GM18858 (cell line): ENCODE data around the gene XCL1.
"Not testable (repeated sequence)": the region's sequence is repeated elsewhere in the genome, so short reads cannot be mapped to it uniquely, and the experiment has no call there.

Experiments used
- ATAC-seq: cut with Tn5 transposase; IDR thresholded peaks from one replicate; pipeline ENCODE4 v1.9.1; 2021; ENCODE audit not compliant: unreplicated experiment

Gene XCL1

GRCh38 chr1:168576245-168576688 lies at the start of gene XCL1:
Gene XCL1, plus strand, starts transcription at chr1:168576605. Its CDS starts 33 bp downstream, at chr1:168576638.
- ATAC-seq, result not testable (repeated sequence)

- no peak for ATAC-seq
Observed at GRCh38 chr1:168529518-168529917, 46.9 kb upstream of the XCL1 start.

- no peak for ATAC-seq
Observed at GRCh38 chr1:168531615-168532345, 44.6 kb upstream of the XCL1 start.

- no peak for ATAC-seq
Observed at GRCh38 chr1:168535536-168535935, 40.9 kb upstream of the XCL1 start.

- not testable (repeated sequence) for ATAC-seq
Observed at GRCh38 chr1:168540798-168541197, 35.6 kb upstream of the XCL1 start.

GRCh38 chr1:168542978-168543377 lies 33.4 kb upstream of the XCL1 start:
- ATAC-seq, result not testable (repeated sequence)

- not testable (repeated sequence) for ATAC-seq
Observed at GRCh38 chr1:168543840-168544498, 32.4 kb upstream of the XCL1 start, which contains the start of gene XCL2. Gene XCL2, minus strand, starts transcription at chr1:168543997. Its CDS starts 33 bp downstream, at chr1:168543964.

GRCh38 chr1:168545678-168546552 lies 30.5 kb upstream of the XCL1 start:
- ATAC-seq, result not testable (repeated sequence)

- ATAC-seq, result not testable (repeated sequence)
Observed at GRCh38 chr1:168546553-168546895, 29.9 kb upstream of the XCL1 start.

- no peak for ATAC-seq
Observed at GRCh38 chr1:168550971-168551370, 25.4 kb upstream of the XCL1 start.

GRCh38 chr1:168551688-168552087 lies 24.7 kb upstream of the XCL1 start:
- no peak for ATAC-seq

GRCh38 chr1:168552961-168553360 lies 23.4 kb upstream of the XCL1 start:
- no peak for ATAC-seq

GRCh38 chr1:168553680-168554553 lies 22.5 kb upstream of the XCL1 start:
- ATAC-seq, result no peak

GRCh38 chr1:168554603-168555483 lies 21.6 kb upstream of the XCL1 start:
- ATAC-seq, result no peak

- ATAC-seq, result no peak
Observed at GRCh38 chr1:168555508-168556046, 20.8 kb upstream of the XCL1 start.

- no peak for ATAC-seq
Observed at GRCh38 chr1:168556647-168557046, 19.8 kb upstream of the XCL1 start.

- ATAC-seq, result no peak
Observed at GRCh38 chr1:168560370-168560769, 16.0 kb upstream of the XCL1 start.

GRCh38 chr1:168561989-168562388 lies 14.4 kb upstream of the XCL1 start:
- ATAC-seq, result no peak

GRCh38 chr1:168565825-168566224 lies 10.6 kb upstream of the XCL1 start:
- no peak for ATAC-seq
